ENCODE measurements around the gene LGALS12. TPM values are rescaled to one million over a fixed set of nuclear protein-coding genes. Genes with fewer than 3 reads are reported as not detected.
"Not testable (repeated sequence)": the region's sequence is repeated elsewhere in the genome, so short reads cannot be mapped to it uniquely, and the experiment has no call there.

The LGALS12 gene
- total and polyA plus RNA-seq, 2 of the 13 experiments (the other 11 are each of a cell fraction or from before 2014, with no cell fraction given): not detected

GRCh38 chr11:63528729-63529278, 22.9 kb downstream of the LGALS12 start:
- WGBS (ENCODE audit: low lambda C conversion rate): 0% methylated on average over 1 of the region's 3 CpGs
- FAIRE-seq; H3K4me3 ChIP-seq (replicated peaks in 1 of 3; ENCODE audit: insufficient read depth in 1 of 3, low read depth in 2 of 3, low read length in 3 of 3): not testable (repeated sequence)

GRCh38 chr11:63529373-63529772, 23.5 kb downstream of the LGALS12 start:
- BruUV-seq (replicated peaks); ATAC-seq; H3K27ac ChIP-seq (ENCODE audit: extremely low read length, insufficient read depth, low read length); CTCF ChIA-PET (ENCODE audit: low intra/inter-chr PET ratio, low total read pairs); H3K4me3 ChIP-seq (replicated peaks in 1 of 3; ENCODE audit: insufficient read depth in 1 of 3, low read depth in 2 of 3, low read length in 3 of 3); H3K4me2 ChIP-seq (ENCODE audit: low read depth, low read length); POLR2A ChIA-PET; intact Hi-C loops (cut with micrococcal nuclease; ENCODE audit: unreplicated experiment); H3K9ac ChIP-seq (ENCODE audit: insufficient read depth, low read depth, low read length); in situ Hi-C loops (cut with HindIII; ENCODE audit: extremely low pct_ligation_motif_present, low pct_unique_long_range_greater_than_20kb); H3K36me3 ChIP-seq (replicated peaks in 1 of 2; ENCODE audit: control insufficient read depth in 1 of 2, insufficient read depth in 2 of 2, low read length in 2 of 2); H3K9me3 ChIP-seq (ENCODE audit: low read length); H3K27me3 ChIP-seq (ENCODE audit: control insufficient read depth in 1 of 2, insufficient read depth in 2 of 2, low read length in 2 of 2); H4K20me1 ChIP-seq (ENCODE audit: insufficient read depth, low read length); FAIRE-seq; H2AFZ ChIP-seq (ENCODE audit: low read length); H3K79me2 ChIP-seq (ENCODE audit: insufficient read depth, low read length); DNase-seq (ENCODE audit: low spot score): not testable (repeated sequence)
- WGBS (ENCODE audit: low lambda C conversion rate): 22% methylated on average over 6 of the region's 6 CpGs
- peaks cover 16% of the 10 kb centered on the region for H3K4me1 ChIP-seq (ENCODE audit: insufficient read depth, low read length)

More at GRCh38 chr11:63528729-63529278, 22.9 kb downstream of the LGALS12 start:
- BruUV-seq (replicated peaks); H3K36me3 ChIP-seq (replicated peaks in 1 of 2; ENCODE audit: control insufficient read depth in 1 of 2, insufficient read depth in 2 of 2, low read length in 2 of 2); H2AFZ ChIP-seq (ENCODE audit: low read length); ATAC-seq; H3K9me3 ChIP-seq (ENCODE audit: low read length); in situ Hi-C loops (cut with HindIII; ENCODE audit: extremely low pct_ligation_motif_present, low pct_unique_long_range_greater_than_20kb); H3K27ac ChIP-seq (ENCODE audit: extremely low read length, insufficient read depth, low read length); H3K9ac ChIP-seq (ENCODE audit: insufficient read depth, low read depth, low read length); CTCF ChIA-PET (ENCODE audit: low intra/inter-chr PET ratio, low total read pairs); DNase-seq (ENCODE audit: low spot score); POLR2A ChIA-PET; H4K20me1 ChIP-seq (ENCODE audit: insufficient read depth, low read length); H3K4me2 ChIP-seq (ENCODE audit: low read depth, low read length); H3K27me3 ChIP-seq (ENCODE audit: control insufficient read depth in 1 of 2, insufficient read depth in 2 of 2, low read length in 2 of 2); H3K79me2 ChIP-seq (ENCODE audit: insufficient read depth, low read length); intact Hi-C loops (cut with micrococcal nuclease; ENCODE audit: unreplicated experiment): not testable (repeated sequence)
- H3K4me1 ChIP-seq (ENCODE audit: insufficient read depth, low read length): peaks cover 16% of the 10 kb centered on the region

- Histone ChIP-seq H3K36me3 (replicated peaks in 1 of 2; ENCODE audit: control insufficient read depth in 1 of 2, insufficient read depth in 2 of 2, low read length in 2 of 2) (no peaks in the 10 kb centered on the region), H3K79me2 (ENCODE audit: insufficient read depth, low read length) (no peaks in the 10 kb centered on the region), H3K27ac (ENCODE audit: extremely low read length, insufficient read depth, low read length) (no peak overlapping the region), H4K20me1 (ENCODE audit: insufficient read depth, low read length) (no peaks in the 10 kb centered on the region), H3K4me2 (ENCODE audit: low read depth, low read length) (no peak overlapping the region), H3K27me3 (ENCODE audit: control insufficient read depth in 1 of 2, insufficient read depth in 2 of 2, low read length in 2 of 2) (0 out of 5 replicates have a peak, but pooled peaks cover 0 to 10% of the 10 kb centered on the region in 2 experiments), H2AFZ (ENCODE audit: low read length) (no peak overlapping the region), H3K4me1 (ENCODE audit: insufficient read depth, low read length) (peaks cover 16% of the 10 kb centered on the region), H3K9ac (ENCODE audit: insufficient read depth, low read depth, low read length) (no peak overlapping the region), H3K4me3 (replicated peaks in 1 of 3; ENCODE audit: insufficient read depth in 1 of 3, low read depth in 2 of 3, low read length in 3 of 3) (no peak overlapping the region), H3K9me3 (ENCODE audit: low read length) (no peaks in the 10 kb centered on the region)
- FAIRE-seq (no peak), DNase-seq (ENCODE audit: low spot score) (no peak), ATAC-seq (no peak)
- in situ Hi-C loops (cut with HindIII; ENCODE audit: extremely low pct_ligation_motif_present, low pct_unique_long_range_greater_than_20kb): no loop called here
- 80% methylated on average over 2 of the region's 2 CpGs for WGBS (ENCODE audit: low lambda C conversion rate)
- ChIA-PET POLR2A (no interaction called here), CTCF (ENCODE audit: low intra/inter-chr PET ratio, low total read pairs) (no interaction called here)
- no TSS peak for BruUV-seq (replicated peaks)
- intact Hi-C loops (cut with micrococcal nuclease; ENCODE audit: unreplicated experiment): no loop called here
- no peak for TF ChIP-seq U2AF2 (IDR thresholded peaks at IDR 0.05; ENCODE audit: low read depth, low read length)
- TF ChIP-seq NFE2L1 (CRISPR knock-in tag; IDR thresholded peaks at IDR 0.05; ENCODE audit: borderline replicate concordance): no peak
- TF ChIP-seq ZNF343 (CRISPR knock-in tag; IDR thresholded peaks at IDR 0.05): no peak
- TF ChIP-seq ZNF841 (CRISPR knock-in tag; IDR thresholded peaks at IDR 0.05; ENCODE audit: borderline replicate concordance): no peak
- TF ChIP-seq TARDBP (CRISPR knock-in tag; IDR thresholded peaks at IDR 0.05): no peak
- no peak for TF ChIP-seq ZNF510 (CRISPR knock-in tag; IDR thresholded peaks at IDR 0.05; ENCODE audit: low read depth)
- no peak for TF ChIP-seq MAF1 (CRISPR knock-in tag; IDR thresholded peaks at IDR 0.05; ENCODE audit: borderline replicate concordance)
- TF ChIP-seq SKI (IDR thresholded peaks at IDR 0.05; ENCODE audit: partially characterized antibody): no peak
- no peak for TF ChIP-seq ZMYM4 (CRISPR knock-in tag; IDR thresholded peaks at IDR 0.05)
Observed at GRCh38 chr11:63530021-63530420, 24.1 kb downstream of the LGALS12 start.
